Prostate gland (tissue), 2 donors: ENCODE measurements around the gene SOCS6.

Experiments
- CTCF ChIP-seq, 4 experiments: fragments of 200-600 bp in 2 of 4; fragments of 450-650 bp in 2 of 4; sonication (generic) in 2 of 4; IDR thresholded peaks; 1 replicate in 3 of 4; 2 replicates in 1 of 4; pipeline ENCODE4 v1.5.1; 2016 to 2019; ENCODE audit warnings: antibody characterized with exemption in 4 of 4, mild to moderate bottlenecking in 2 of 4, moderate library complexity in 2 of 4
- POLR2A ChIP-seq: fragments of 450-650 bp; IDR thresholded peaks from one replicate; pipeline ENCODE4 v1.6.1; 2016; ENCODE audit warnings: antibody characterized with exemption, mild to moderate bottlenecking
- POLR2AphosphoS5 ChIP-seq: sonication (generic); formaldehyde crosslinking; IDR thresholded peaks from one replicate; pipeline ENCODE4 v1.6.1; 2017; ENCODE audit warnings: antibody characterized with exemption

GRCh38 chr18:70363861-70364260 is 75.0 kb downstream of the SOCS6 start:
- no peak for TF ChIP-seq CTCF (IDR thresholded peaks at IDR 0.05)
- TF ChIP-seq POLR2AphosphoS5 = no peak
- no peak for TF ChIP-seq POLR2A
